HFFc6 (cell line): ENCODE results near the gene LIM2. TPM values are rescaled to one million over a fixed set of nuclear protein-coding genes. Genes with fewer than 3 reads are reported as not detected.
"Not testable (repeated sequence)": the region's sequence is repeated elsewhere in the genome, so short reads cannot be mapped to it uniquely, and the experiment has no call there.

Experiments used
- DNase-seq: peaks from one replicate; pipeline ENCODE4 v3.0.0-alpha.2; 2018
- H3K27ac Mint-ChIP-seq: 2 replicates; pipeline ENCODE4 v1.8.0; 2020; ENCODE audit warnings: mild to moderate bottlenecking, mixed read lengths
- H3K27me3 Mint-ChIP-seq: 2 replicates; pipeline ENCODE4 v1.8.0; 2021; ENCODE audit warnings: mild to moderate bottlenecking, moderate library complexity, mixed read lengths; ENCODE audit not compliant: insufficient read depth
- H3K36me3 Mint-ChIP-seq: 2 replicates; pipeline ENCODE4 v1.8.0; 2021; ENCODE audit warnings: low read depth, mixed read lengths
- H3K4me1 Mint-ChIP-seq: 2 replicates; pipeline ENCODE4 v1.8.0; 2020; ENCODE audit warnings: low read depth, mixed read lengths
- H3K4me3 Mint-ChIP-seq: 2 replicates; pipeline ENCODE4 v1.8.0; 2020; ENCODE audit warnings: mild to moderate bottlenecking, moderate library complexity, mixed read lengths
- H3K9me3 Mint-ChIP-seq: 2 replicates; pipeline ENCODE4 v1.8.0; 2020; ENCODE audit warnings: mild to moderate bottlenecking, mixed read lengths
- CTCF ChIP-seq: fragments of 200-600 bp; sonication (generic); IDR thresholded peaks from 2 replicates; pipeline ENCODE4 v1.5.0; 2021; ENCODE audit warnings: antibody characterized with exemption, mild to moderate bottlenecking
- total RNA-seq, 6 experiments: library from RNA; stranded (reverse); fragmentation: NEBNext Ultra II Directional; extraction: Animal tissue kit (Norgen Biotek cat#: 25700); gene quantifications; 2 replicates in 1 of 6; 3 replicates in 5 of 6; pipeline ENCODE4 v1.2.3, GENCODE V29; 2021

LIM2 gene
- total RNA-seq, 6 experiments from 2014 or later = not detected

GRCh38 chr19:51427201-51427600 is 39.4 kb upstream of the LIM2 start:
- no peaks in the 10 kb centered on the region for H3K4me1 Mint-ChIP-seq
- no peak overlapping the region for H3K4me3 Mint-ChIP-seq
- no peak for DNase-seq
- peaks cover 4% of the 10 kb centered on the region for H3K27me3 Mint-ChIP-seq
- H3K36me3 Mint-ChIP-seq = no peaks in the 10 kb centered on the region
- no peak for TF ChIP-seq CTCF
- H3K9me3 Mint-ChIP-seq = no peaks in the 10 kb centered on the region; the same call in 1 of the 2 replicates
- H3K27ac Mint-ChIP-seq = no peak overlapping the region

GRCh38 chr19:51422053-51422448 is 34.3 kb upstream of the LIM2 start:
- Mint-ChIP-seq H3K4me3 (no peak overlapping the region), H3K4me1 (no peaks in the 10 kb centered on the region), H3K27ac (no peak overlapping the region), H3K9me3 (no peaks in the 10 kb centered on the region; the same call in 1 of the 2 replicates), H3K36me3 (no peaks in the 10 kb centered on the region), H3K27me3 (peaks cover 4% of the 10 kb centered on the region)
- peak; percentile 98 for TF ChIP-seq CTCF
- DNase-seq = peak; percentile 38

- H3K36me3 Mint-ChIP-seq = no peaks in the 10 kb centered on the region
- H3K4me1 Mint-ChIP-seq = no peaks in the 10 kb centered on the region
- no peaks in the 10 kb centered on the region; the same call in 1 of the 2 replicates for H3K9me3 Mint-ChIP-seq
- H3K27ac Mint-ChIP-seq = no peak overlapping the region
- DNase-seq = no peak
- peaks cover 4% of the 10 kb centered on the region for H3K27me3 Mint-ChIP-seq
- H3K4me3 Mint-ChIP-seq = no peak overlapping the region
- TF ChIP-seq CTCF = no peak
These were observed 33.7 kb upstream of the LIM2 start for GRCh38 chr19:51421229-51422052.

GRCh38 chr19:51420511-51420910 is 32.7 kb upstream of the LIM2 start:
- H3K4me3 Mint-ChIP-seq, H3K9me3 Mint-ChIP-seq, DNase-seq, H3K4me1 Mint-ChIP-seq, H3K27ac Mint-ChIP-seq, H3K36me3 Mint-ChIP-seq, H3K27me3 Mint-ChIP-seq: not testable (repeated sequence)

GRCh38 chr19:51418707-51419106 is 30.9 kb upstream of the LIM2 start:
- H3K4me3 Mint-ChIP-seq = no peak overlapping the region
- no peaks in the 10 kb centered on the region for H3K4me1 Mint-ChIP-seq
- TF ChIP-seq CTCF = no peak
- no peak overlapping the region for H3K27ac Mint-ChIP-seq
- H3K9me3 Mint-ChIP-seq = no peaks in the 10 kb centered on the region; the same call in 1 of the 2 replicates
- DNase-seq = no peak
- peaks cover 4% of the 10 kb centered on the region for H3K27me3 Mint-ChIP-seq
- H3K36me3 Mint-ChIP-seq = no peaks in the 10 kb centered on the region

GRCh38 chr19:51417810-51418157 is 30.0 kb upstream of the LIM2 start:
- Mint-ChIP-seq H3K27me3 (peaks cover 5% of the 10 kb centered on the region), H3K4me1 (no peaks in the 10 kb centered on the region), H3K27ac (no peak overlapping the region), H3K36me3 (no peaks in the 10 kb centered on the region), H3K4me3 (no peak overlapping the region), H3K9me3 (no peaks in the 10 kb centered on the region; the same call in 1 of the 2 replicates)
- no peak for DNase-seq
- TF ChIP-seq CTCF = no peak
